Ishikawa (cell line): ENCODE data around the gene ZBTB46.

Source experiments
- CEBPB ChIP-seq: IDR thresholded peaks from 2 replicates; pipeline ENCODE4 v1.6.1; 2012
- CREB1 ChIP-seq: IDR thresholded peaks from 2 replicates; pipeline ENCODE4 v1.6.1; 2012; ENCODE audit warnings: low read depth
- EGR1 ChIP-seq: IDR thresholded peaks from 2 replicates; pipeline ENCODE4 v1.6.1; 2012
- EP300 ChIP-seq: IDR thresholded peaks from 2 replicates; pipeline ENCODE4 v1.6.1; 2012; ENCODE audit warnings: borderline replicate concordance
- FOXM1 ChIP-seq: IDR thresholded peaks from 2 replicates; pipeline ENCODE4 v1.6.1; 2012; ENCODE audit warnings: low read depth, borderline replicate concordance
- NFIC ChIP-seq: IDR thresholded peaks from 2 replicates; pipeline ENCODE4 v1.6.1; 2012
- RAD21 ChIP-seq: IDR thresholded peaks from 2 replicates; pipeline ENCODE4 v1.6.1; 2012; ENCODE audit warnings: low read depth
- TAF1 ChIP-seq: IDR thresholded peaks from 2 replicates; pipeline ENCODE4 v1.6.1; 2012; ENCODE audit warnings: low read depth, mild to moderate bottlenecking
- TCF12 ChIP-seq: IDR thresholded peaks from 2 replicates; pipeline ENCODE4 v1.6.1; 2012; ENCODE audit warnings: low read depth
- TEAD4 ChIP-seq: IDR thresholded peaks from 2 replicates; pipeline ENCODE4 v1.6.1; 2012
- USF1 ChIP-seq: IDR thresholded peaks from 2 replicates; pipeline ENCODE4 v1.6.1; 2012
- YY1 ChIP-seq: IDR thresholded peaks from 2 replicates; pipeline ENCODE4 v1.6.1; 2012; ENCODE audit warnings: low read depth
- ZBTB7A ChIP-seq: IDR thresholded peaks from 2 replicates; pipeline ENCODE4 v1.6.1; 2012; ENCODE audit warnings: low read depth
- TF ChIP-seq, protein P1 (sequence below): IDR thresholded peaks from 2 replicates; pipeline ENCODE4 v1.6.1; 2012
- TF ChIP-seq, protein P2 (sequence below): IDR thresholded peaks from 2 replicates; pipeline ENCODE4 v1.6.1; 2012; ENCODE audit warnings: low read depth, mild to moderate bottlenecking

The ZBTB46 gene

DNA sequence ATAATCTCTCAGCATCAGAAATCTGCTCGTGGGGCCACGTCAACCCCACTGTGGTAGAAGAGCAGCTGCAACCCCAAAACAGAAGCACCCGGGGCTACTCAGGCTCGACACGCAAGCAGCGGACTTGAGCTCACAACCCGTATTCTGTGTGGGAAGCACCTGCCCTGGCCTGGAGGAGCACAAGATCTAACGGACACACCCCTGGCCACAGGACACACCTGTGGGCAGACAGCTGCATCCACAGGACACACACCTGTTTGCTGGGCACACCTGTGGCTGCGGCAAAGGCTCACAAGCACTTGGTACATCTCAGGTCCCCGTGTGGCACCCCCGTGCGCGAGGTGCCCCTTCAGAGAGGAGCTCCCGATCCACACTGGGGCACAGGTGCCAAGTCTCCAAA lies 36.5 kb downstream of the ZBTB46 start:
- TF ChIP-seq CREB1 (no peak), TCF12 (no peak), NFIC (no peak), EGR1 (no peak), TEAD4 (no peak), CEBPB (no peak), TAF1 (no peak), USF1 (no peak)
- TF ChIP-seq, protein P1, sequence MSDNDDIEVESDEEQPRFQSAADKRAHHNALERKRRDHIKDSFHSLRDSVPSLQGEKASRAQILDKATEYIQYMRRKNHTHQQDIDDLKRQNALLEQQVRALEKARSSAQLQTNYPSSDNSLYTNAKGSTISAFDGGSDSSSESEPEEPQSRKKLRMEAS: no peak

DNA sequence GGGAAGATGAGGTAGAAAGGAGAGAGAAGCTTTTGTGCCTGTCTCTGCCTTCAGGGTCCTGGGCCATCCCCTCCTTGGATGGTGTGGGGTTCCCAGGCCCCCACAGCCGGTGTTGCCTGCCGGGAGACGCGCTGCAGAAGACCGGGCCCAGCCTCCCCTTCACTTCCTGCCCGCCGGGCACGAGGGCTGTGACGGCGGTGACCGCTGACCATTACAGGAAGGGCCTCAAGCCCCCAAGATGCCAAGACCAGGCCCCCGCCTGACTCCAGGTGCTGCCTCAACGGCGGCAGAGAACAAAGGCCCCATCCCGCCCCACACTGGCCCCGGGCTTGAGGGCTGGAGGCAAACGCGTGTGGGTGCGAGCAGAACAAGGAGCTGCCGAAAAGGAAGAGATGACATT lies 38.2 kb downstream of the ZBTB46 start:
- TF ChIP-seq FOXM1 (no peak), TAF1 (no peak), RAD21 (no peak), TCF12 (no peak), CEBPB (no peak), TEAD4 (no peak), ZBTB7A (no peak), EGR1 (no peak), YY1 (no peak), EP300 (no peak), NFIC (no peak), CREB1 (no peak), USF1 (no peak)
- TF ChIP-seq, protein P2, sequence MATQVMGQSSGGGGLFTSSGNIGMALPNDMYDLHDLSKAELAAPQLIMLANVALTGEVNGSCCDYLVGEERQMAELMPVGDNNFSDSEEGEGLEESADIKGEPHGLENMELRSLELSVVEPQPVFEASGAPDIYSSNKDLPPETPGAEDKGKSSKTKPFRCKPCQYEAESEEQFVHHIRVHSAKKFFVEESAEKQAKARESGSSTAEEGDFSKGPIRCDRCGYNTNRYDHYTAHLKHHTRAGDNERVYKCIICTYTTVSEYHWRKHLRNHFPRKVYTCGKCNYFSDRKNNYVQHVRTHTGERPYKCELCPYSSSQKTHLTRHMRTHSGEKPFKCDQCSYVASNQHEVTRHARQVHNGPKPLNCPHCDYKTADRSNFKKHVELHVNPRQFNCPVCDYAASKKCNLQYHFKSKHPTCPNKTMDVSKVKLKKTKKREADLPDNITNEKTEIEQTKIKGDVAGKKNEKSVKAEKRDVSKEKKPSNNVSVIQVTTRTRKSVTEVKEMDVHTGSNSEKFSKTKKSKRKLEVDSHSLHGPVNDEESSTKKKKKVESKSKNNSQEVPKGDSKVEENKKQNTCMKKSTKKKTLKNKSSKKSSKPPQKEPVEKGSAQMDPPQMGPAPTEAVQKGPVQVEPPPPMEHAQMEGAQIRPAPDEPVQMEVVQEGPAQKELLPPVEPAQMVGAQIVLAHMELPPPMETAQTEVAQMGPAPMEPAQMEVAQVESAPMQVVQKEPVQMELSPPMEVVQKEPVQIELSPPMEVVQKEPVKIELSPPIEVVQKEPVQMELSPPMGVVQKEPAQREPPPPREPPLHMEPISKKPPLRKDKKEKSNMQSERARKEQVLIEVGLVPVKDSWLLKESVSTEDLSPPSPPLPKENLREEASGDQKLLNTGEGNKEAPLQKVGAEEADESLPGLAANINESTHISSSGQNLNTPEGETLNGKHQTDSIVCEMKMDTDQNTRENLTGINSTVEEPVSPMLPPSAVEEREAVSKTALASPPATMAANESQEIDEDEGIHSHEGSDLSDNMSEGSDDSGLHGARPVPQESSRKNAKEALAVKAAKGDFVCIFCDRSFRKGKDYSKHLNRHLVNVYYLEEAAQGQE: no peak
- TF ChIP-seq, protein P1: no peak

DNA sequence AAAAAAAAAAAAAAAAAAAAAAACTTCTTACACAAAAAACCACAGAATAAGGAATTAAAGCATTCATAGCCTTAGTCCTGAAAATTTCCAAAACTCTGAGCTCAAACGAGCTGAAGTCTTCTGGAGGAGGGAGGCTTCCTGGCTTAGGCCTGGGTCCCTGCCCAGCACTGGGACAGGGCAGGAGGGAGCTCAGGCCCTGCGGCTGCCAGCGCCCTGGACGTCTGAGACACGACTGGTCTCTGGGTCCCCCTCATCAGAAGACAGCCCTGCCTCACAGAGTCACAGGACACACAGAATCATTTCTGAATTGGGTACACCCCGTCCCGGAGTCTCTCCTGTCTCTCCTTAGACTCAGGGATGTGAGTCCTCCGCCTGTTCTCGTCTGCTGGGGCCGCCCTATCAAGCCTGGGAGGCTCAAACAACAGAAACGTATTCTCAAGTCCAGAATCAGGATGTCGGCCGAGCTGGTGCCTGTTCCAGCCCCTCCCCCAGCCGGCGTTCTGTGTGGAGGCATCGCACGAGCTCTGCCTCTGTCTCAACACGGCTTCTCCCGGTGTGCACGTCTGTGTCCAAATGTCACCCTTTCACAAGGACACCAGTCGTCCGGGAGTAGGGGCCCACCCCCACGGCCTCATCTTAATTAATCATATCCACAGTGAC lies 39.4 kb downstream of the ZBTB46 start:
- TF ChIP-seq ZBTB7A: no peak

GRCh38 chr20:63790572-63791168 lies 40.4 kb downstream of the ZBTB46 start:
- TF ChIP-seq, protein P1: no peak
- TF ChIP-seq RAD21: no peak
- no peak for TF ChIP-seq CEBPB
- no peak for TF ChIP-seq EGR1
- TF ChIP-seq, protein P2: no peak
- TF ChIP-seq YY1: no peak
- no peak for TF ChIP-seq CREB1
- TF ChIP-seq FOXM1: no peak
- no peak for TF ChIP-seq USF1
- TF ChIP-seq TCF12: no peak
- no peak for TF ChIP-seq ZBTB7A
- no peak for TF ChIP-seq TEAD4
- no peak for TF ChIP-seq NFIC
- no peak for TF ChIP-seq TAF1
- no peak for TF ChIP-seq EP300

- TF ChIP-seq, protein P1: no peak
- TF ChIP-seq USF1 (no peak), NFIC (no peak), YY1 (no peak), CEBPB (no peak), CREB1 (no peak), TAF1 (no peak), TCF12 (no peak), ZBTB7A (no peak)
Observed at GRCh38 chr20:63789836-63790571, 41.1 kb downstream of the ZBTB46 start.
